HG02642 (cell line): Measurements from ENCODE around the gene PRKCH.
"Not testable (repeated sequence)": the region's sequence is repeated elsewhere in the genome, so short reads cannot be mapped to it uniquely, and the experiment has no call there.

Source experiments
- ATAC-seq: cut with Tn5 transposase; IDR thresholded peaks from one replicate; pipeline ENCODE4 v1.9.1; 2021; ENCODE audit warnings: mild to moderate bottlenecking; ENCODE audit not compliant: unreplicated experiment, poor library complexity

Gene PRKCH

GRCh38 chr14:61304688-61305087 is 16.7 kb upstream of the PRKCH start:
- ATAC-seq: no peak

- ATAC-seq: no peak
Measured at GRCh38 chr14:61308198-61308597, 13.2 kb upstream of the PRKCH start.

- ATAC-seq: not testable (repeated sequence)
Measured at GRCh38 chr14:61308701-61309100, 12.7 kb upstream of the PRKCH start.

- ATAC-seq: no peak
Measured at GRCh38 chr14:61315313-61315712, 6.1 kb upstream of the PRKCH start.

GRCh38 chr14:61319086-61319485 is 2.3 kb upstream of the PRKCH start:
- ATAC-seq: no peak

GRCh38 chr14:61319706-61320105 is 1.7 kb upstream of the PRKCH start:
- ATAC-seq: no peak

- ATAC-seq: not testable (repeated sequence)
Measured at GRCh38 chr14:61320170-61320569, 1.2 kb upstream of the PRKCH start.

- no peak for ATAC-seq
Measured at GRCh38 chr14:61320806-61321384, 484 bp upstream of the PRKCH start.

GRCh38 chr14:61322011-61322798 is 826 bp downstream of the PRKCH start:
- ATAC-seq: peak; percentile 7

GRCh38 chr14:61322799-61323290 is 1.5 kb downstream of the PRKCH start:
- ATAC-seq: no peak

- no peak for ATAC-seq
Measured at GRCh38 chr14:61323970-61324369, 2.6 kb downstream of the PRKCH start.

GRCh38 chr14:61325166-61325565 is 3.8 kb downstream of the PRKCH start:
- ATAC-seq: no peak

- ATAC-seq: no peak
Measured at GRCh38 chr14:61326146-61326545, 4.8 kb downstream of the PRKCH start.

- no peak for ATAC-seq
Measured at GRCh38 chr14:61326847-61327246, 5.5 kb downstream of the PRKCH start.

- ATAC-seq: no peak
Measured at GRCh38 chr14:61328626-61329262, 7.4 kb downstream of the PRKCH start.

- ATAC-seq: peak; percentile 56
Measured at GRCh38 chr14:61329478-61330051, 8.2 kb downstream of the PRKCH start.

GRCh38 chr14:61330511-61330910 is 9.1 kb downstream of the PRKCH start:
- ATAC-seq: no peak

- no peak for ATAC-seq
Measured at GRCh38 chr14:61331992-61332657, 10.7 kb downstream of the PRKCH start.

- no peak for ATAC-seq
Measured at GRCh38 chr14:61332658-61333029, 11.3 kb downstream of the PRKCH start.

GRCh38 chr14:61333087-61333486 is 11.7 kb downstream of the PRKCH start:
- ATAC-seq: no peak
